GM23338 (cell line): ENCODE measurements around the gene C16orf95.

Experiments
- CREB1 ChIP-seq: fragments of 250-450 bp; sonication (Bioruptor Pico); IDR thresholded peaks from 2 replicates; pipeline ENCODE4 v1.5.0; 2020; ENCODE audit warnings: low read depth, mild to moderate bottlenecking, moderate library complexity
- CTCF ChIP-seq, 2 experiments: fragments of 200-600 bp in 1 of 2; sonication (generic) in 1 of 2; conservative IDR thresholded peaks; 2 replicates each; pipeline versions ENCODE4 v1.5.1 to v1.6.1; 2016 to 2017; ENCODE audit warnings: antibody characterized with exemption in 2 of 2, low read depth in 2 of 2, mild to moderate bottlenecking in 2 of 2, moderate library complexity in 1 of 2
- ETS1 ChIP-seq: IDR thresholded peaks from 2 replicates; pipeline ENCODE4 v1.6.1; 2016; ENCODE audit warnings: antibody characterized with exemption
- EZH2 ChIP-seq: fragments of 200-600 bp; sonication (generic); IDR thresholded peaks from one replicate; pipeline ENCODE4 v1.8.0; 2017; ENCODE audit warnings: antibody characterized with exemption, mild to moderate bottlenecking, low read depth; ENCODE audit not compliant: unreplicated experiment
- EZH2phosphoT487 ChIP-seq: fragments of 200-600 bp; sonication (generic); IDR thresholded peaks from one replicate; pipeline ENCODE4 v1.8.1; 2018; ENCODE audit warnings: antibody characterized with exemption; ENCODE audit not compliant: unreplicated experiment
- JUNB ChIP-seq: IDR thresholded peaks from one replicate; pipeline ENCODE4 v1.6.1; 2016; ENCODE audit warnings: antibody characterized with exemption; ENCODE audit not compliant: unreplicated experiment
- NANOG ChIP-seq: IDR thresholded peaks from 2 replicates; pipeline ENCODE4 v1.6.1; 2016; ENCODE audit warnings: antibody characterized with exemption, borderline replicate concordance
- POLR2AphosphoS5 ChIP-seq: IDR thresholded peaks from 2 replicates; pipeline ENCODE4 v1.6.1; 2016; ENCODE audit warnings: antibody characterized with exemption, low read depth
- REST ChIP-seq: IDR thresholded peaks from one replicate; pipeline ENCODE4 v1.6.1; 2018; ENCODE audit warnings: antibody characterized with exemption; ENCODE audit not compliant: unreplicated experiment
- STAT1 ChIP-seq: IDR thresholded peaks from one replicate; pipeline ENCODE4 v1.6.1; 2016; ENCODE audit warnings: antibody characterized with exemption; ENCODE audit not compliant: unreplicated experiment
- ZNF331 ChIP-seq: fragments of 250-450 bp; sonication (Bioruptor Pico); IDR thresholded peaks from 2 replicates; pipeline ENCODE4 v1.5.0; 2020; ENCODE audit warnings: low read depth, mild to moderate bottlenecking, moderate library complexity
- TF ChIP-seq, protein P1 (sequence below): fragments of 250-450 bp; sonication (Bioruptor Pico); IDR thresholded peaks from 2 replicates; pipeline ENCODE4 v1.5.0; 2020; ENCODE audit warnings: mild to moderate bottlenecking, moderate library complexity

DNA sequence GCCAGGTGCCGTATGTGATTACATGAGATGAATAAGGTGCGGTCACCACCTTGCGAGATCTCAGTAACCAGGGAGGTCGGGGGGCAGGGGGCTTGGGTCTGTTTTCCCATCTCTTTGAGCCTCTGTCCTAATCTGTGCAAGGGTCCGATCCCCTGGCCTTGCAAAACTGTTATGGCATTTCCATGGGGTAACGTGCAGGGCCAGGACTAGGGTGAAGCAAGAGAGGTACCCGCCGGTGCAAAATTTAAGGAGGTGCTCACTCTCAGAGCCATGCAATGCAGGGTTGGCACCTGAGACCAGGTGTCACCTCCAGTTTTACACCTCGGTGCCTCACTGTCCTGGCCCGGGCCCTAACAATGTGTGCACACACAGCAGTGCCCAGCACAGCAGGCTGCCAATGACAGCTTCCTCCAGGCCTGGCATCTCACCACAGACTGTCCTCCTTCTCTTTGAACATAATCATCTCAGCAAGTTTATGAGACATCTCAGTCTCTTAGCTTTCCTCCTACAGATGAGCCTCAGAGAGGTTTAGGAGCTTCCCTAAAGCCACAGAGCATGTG is 43.6 kb downstream of the C16orf95 start:
- TF ChIP-seq JUNB (no peak), CTCF (conservative IDR thresholded peaks at IDR 0.05; ENCODE audit: low read depth in 2 of 2) (no peak), POLR2AphosphoS5 (no peak), EZH2 (no peak), EZH2phosphoT487 (no peak), REST (no peak), CREB1 (no peak), NANOG (no peak), ETS1 (no peak), ZNF331 (CRISPR knock-in tag) (no peak), STAT1 (no peak)
- TF ChIP-seq, protein P1, sequence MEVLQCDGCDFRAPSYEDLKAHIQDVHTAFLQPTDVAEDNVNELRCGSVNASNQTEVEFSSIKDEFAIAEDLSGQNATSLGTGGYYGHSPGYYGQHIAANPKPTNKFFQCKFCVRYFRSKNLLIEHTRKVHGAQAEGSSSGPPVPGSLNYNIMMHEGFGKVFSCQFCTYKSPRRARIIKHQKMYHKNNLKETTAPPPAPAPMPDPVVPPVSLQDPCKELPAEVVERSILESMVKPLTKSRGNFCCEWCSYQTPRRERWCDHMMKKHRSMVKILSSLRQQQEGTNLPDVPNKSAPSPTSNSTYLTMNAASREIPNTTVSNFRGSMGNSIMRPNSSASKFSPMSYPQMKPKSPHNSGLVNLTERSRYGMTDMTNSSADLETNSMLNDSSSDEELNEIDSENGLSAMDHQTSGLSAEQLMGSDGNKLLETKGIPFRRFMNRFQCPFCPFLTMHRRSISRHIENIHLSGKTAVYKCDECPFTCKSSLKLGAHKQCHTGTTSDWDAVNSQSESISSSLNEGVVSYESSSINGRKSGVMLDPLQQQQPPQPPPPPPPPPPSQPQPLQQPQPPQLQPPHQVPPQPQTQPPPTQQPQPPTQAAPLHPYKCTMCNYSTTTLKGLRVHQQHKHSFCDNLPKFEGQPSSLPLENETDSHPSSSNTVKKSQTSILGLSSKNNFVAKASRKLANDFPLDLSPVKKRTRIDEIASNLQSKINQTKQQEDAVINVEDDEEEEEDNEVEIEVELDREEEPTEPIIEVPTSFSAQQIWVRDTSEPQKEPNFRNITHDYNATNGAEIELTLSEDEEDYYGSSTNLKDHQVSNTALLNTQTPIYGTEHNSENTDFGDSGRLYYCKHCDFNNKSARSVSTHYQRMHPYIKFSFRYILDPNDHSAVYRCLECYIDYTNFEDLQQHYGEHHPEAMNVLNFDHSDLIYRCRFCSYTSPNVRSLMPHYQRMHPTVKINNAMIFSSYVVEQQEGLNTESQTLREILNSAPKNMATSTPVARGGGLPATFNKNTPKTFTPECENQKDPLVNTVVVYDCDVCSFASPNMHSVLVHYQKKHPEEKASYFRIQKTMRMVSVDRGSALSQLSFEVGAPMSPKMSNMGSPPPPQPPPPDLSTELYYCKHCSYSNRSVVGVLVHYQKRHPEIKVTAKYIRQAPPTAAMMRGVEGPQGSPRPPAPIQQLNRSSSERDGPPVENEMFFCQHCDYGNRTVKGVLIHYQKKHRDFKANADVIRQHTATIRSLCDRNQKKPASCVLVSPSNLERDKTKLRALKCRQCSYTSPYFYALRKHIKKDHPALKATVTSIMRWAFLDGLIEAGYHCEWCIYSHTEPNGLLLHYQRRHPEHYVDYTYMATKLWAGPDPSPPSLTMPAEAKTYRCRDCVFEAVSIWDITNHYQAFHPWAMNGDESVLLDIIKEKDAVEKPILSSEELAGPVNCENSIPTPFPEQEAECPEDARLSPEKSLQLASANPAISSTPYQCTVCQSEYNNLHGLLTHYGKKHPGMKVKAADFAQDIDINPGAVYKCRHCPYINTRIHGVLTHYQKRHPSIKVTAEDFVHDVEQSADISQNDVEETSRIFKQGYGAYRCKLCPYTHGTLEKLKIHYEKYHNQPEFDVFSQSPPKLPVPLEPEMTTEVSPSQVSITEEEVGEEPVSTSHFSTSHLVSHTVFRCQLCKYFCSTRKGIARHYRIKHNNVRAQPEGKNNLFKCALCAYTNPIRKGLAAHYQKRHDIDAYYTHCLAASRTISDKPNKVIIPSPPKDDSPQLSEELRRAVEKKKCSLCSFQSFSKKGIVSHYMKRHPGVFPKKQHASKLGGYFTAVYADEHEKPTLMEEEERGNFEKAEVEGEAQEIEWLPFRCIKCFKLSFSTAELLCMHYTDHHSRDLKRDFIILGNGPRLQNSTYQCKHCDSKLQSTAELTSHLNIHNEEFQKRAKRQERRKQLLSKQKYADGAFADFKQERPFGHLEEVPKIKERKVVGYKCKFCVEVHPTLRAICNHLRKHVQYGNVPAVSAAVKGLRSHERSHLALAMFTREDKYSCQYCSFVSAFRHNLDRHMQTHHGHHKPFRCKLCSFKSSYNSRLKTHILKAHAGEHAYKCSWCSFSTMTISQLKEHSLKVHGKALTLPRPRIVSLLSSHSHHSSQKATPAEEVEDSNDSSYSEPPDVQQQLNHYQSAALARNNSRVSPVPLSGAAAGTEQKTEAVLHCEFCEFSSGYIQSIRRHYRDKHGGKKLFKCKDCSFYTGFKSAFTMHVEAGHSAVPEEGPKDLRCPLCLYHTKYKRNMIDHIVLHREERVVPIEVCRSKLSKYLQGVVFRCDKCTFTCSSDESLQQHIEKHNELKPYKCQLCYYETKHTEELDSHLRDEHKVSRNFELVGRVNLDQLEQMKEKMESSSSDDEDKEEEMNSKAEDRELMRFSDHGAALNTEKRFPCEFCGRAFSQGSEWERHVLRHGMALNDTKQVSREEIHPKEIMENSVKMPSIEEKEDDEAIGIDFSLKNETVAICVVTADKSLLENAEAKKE, result no peak
